ENCODE data around the gene PCDHGB3. TPM values are rescaled to one million over a fixed set of nuclear protein-coding genes. Genes with fewer than 3 reads are reported as not detected.
A peak's percentile ranks its signal among the peaks of the same experiment; 100 is the strongest.

Gene PCDHGB3
- total and polyA plus RNA-seq, 2 donors (not counting 1 experiment from before 2014, with no cell fraction given), result 0.52 to 3.8 TPM

DNA sequence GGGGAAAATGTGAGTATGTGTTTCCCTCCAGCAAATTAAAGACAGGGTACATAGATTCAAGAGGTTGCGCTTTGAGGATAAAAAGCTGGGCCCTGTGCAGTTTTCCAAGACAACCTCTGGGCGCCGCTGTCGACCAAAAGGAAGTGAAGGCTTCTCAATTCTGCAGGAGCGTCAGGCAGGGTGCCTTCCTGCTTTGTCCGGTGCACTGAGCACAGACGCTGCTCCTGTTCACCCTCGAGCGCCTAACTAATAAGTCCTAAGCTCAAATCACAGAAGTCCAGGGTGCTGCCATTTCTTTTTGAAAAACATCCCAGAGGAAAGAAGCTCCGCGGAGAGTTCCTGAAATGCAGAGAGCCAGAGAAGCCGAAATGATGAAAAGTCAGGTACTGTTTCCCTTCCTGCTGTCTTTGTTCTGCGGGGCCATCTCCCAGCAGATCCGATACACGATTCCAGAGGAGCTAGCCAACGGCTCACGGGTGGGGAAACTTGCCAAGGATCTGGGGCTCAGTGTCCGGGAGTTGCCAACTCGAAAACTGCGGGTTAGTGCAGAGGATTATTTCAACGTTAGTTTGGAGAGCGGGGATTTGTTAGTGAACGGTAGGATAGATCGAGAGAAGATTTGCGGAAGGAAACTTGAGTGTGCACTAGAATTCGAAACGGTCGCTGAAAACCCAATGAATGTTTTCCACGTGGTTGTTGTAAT is 20.0 kb upstream of the PCDHGB3 start, which contains the start of gene PCDHGB1:
Gene PCDHGB1 (plus strand): TSS at position 183 of the 703 bp plus-strand sequence. CDS start 162 bp downstream, at position 345.
- H4K20me1 ChIP-seq (ENCODE audit: control insufficient read depth, insufficient read depth, low read length, poor library complexity, severe bottlenecking), result no peaks in the 10 kb centered on the region
- peak within 1 kb of the TSS; percentile 55 for H3K4me3 Mint-ChIP-seq
- WGBS (ENCODE audit: insufficient coverage), result 32% methylated on average over 29 of the region's 29 CpGs
- intact Hi-C loops (cut with micrococcal nuclease), result no loop called here
- H3K4me2 ChIP-seq (replicated peaks; ENCODE audit: low read depth, low read length, poor library complexity, severe bottlenecking), result peak within 1 kb of the TSS; percentile 28
- H3K27me3 ChIP-seq (replicated peaks in 1 of 4; ENCODE audit: control extremely low read depth in 1 of 4, control insufficient read depth in 3 of 4, insufficient read depth in 4 of 4, low read length in 3 of 4), result peaks cover 0 to 52% (median 26%) of the 10 kb centered on the region in 4 experiments
- H3K9ac ChIP-seq (ENCODE audit: low read length), result no peak within 1 kb of the TSS
- peak within 1 kb of the TSS; percentile 22 for H2AFZ ChIP-seq (ENCODE audit: insufficient read depth, low read depth, low read length, poor library complexity, severe bottlenecking)
- H3K79me2 ChIP-seq (ENCODE audit: control insufficient read depth, insufficient read depth, low read length), result no peaks in the 10 kb centered on the region
- H3K27ac ChIP-seq (ENCODE audit: low read length in 2 of 2), result no peak within 1 kb of the TSS
- no peaks in the 10 kb centered on the region for H3K36me3 ChIP-seq (replicated peaks in 1 of 2; ENCODE audit: control extremely low read depth in 1 of 2, control insufficient read depth in 1 of 2, extremely low read depth in 1 of 2, insufficient read depth in 2 of 2, low read length in 1 of 2)
- H3K4me1 Mint-ChIP-seq, result peaks cover 3% of the 10 kb centered on the region
- peaks cover 13% of the 10 kb centered on the region for H3K9me3 Mint-ChIP-seq (ENCODE audit: insufficient read depth)
- H3K9me3 ChIP-seq (ENCODE audit: control extremely low read depth in 1 of 3, control insufficient read depth in 2 of 3, insufficient read depth in 1 of 3, low read length in 2 of 3), result peaks cover 2 to 49% (median 31%) of the 10 kb centered on the region in 3 donors
- no peak for ATAC-seq (ENCODE audit: low read depth)
- H3K4me1 ChIP-seq (ENCODE audit: control insufficient read depth in 2 of 2, insufficient read depth in 2 of 2, low read length in 2 of 2), result no peaks in the 10 kb centered on the region
- H3K27me3 Mint-ChIP-seq, result peaks cover 58% of the 10 kb centered on the region
- ChIA-PET CTCF (interaction anchor here (1.1 to 1.2 kb wide), 3 partner anchors 19 to 207 kb away, joined by 3 to 5 read pairs (median 3); partner anchors contain the start of gene PCDHGA1), POLR2A (no interaction called here)
- DNase-seq, result peak; percentile 29
- no peak within 1 kb of the TSS for H3K27ac Mint-ChIP-seq
- peak within 1 kb of the TSS in 2 of 5 experiments; percentile 21 to 44 for H3K4me3 ChIP-seq (ENCODE audit: control extremely low read depth in 1 of 5, extremely low read depth in 1 of 5, insufficient read depth in 1 of 5, low read depth in 2 of 5, low read length in 4 of 5)
- TF ChIP-seq EZH2 (IDR thresholded peaks at IDR 0.05; ENCODE audit: borderline replicate concordance, insufficient read depth, low read depth, low read length, poor library complexity, severe bottlenecking), result no peak
- TF ChIP-seq, protein P1, sequence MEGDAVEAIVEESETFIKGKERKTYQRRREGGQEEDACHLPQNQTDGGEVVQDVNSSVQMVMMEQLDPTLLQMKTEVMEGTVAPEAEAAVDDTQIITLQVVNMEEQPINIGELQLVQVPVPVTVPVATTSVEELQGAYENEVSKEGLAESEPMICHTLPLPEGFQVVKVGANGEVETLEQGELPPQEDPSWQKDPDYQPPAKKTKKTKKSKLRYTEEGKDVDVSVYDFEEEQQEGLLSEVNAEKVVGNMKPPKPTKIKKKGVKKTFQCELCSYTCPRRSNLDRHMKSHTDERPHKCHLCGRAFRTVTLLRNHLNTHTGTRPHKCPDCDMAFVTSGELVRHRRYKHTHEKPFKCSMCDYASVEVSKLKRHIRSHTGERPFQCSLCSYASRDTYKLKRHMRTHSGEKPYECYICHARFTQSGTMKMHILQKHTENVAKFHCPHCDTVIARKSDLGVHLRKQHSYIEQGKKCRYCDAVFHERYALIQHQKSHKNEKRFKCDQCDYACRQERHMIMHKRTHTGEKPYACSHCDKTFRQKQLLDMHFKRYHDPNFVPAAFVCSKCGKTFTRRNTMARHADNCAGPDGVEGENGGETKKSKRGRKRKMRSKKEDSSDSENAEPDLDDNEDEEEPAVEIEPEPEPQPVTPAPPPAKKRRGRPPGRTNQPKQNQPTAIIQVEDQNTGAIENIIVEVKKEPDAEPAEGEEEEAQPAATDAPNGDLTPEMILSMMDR (IDR thresholded peaks at IDR 0.05), result peak; percentile 31

DNA sequence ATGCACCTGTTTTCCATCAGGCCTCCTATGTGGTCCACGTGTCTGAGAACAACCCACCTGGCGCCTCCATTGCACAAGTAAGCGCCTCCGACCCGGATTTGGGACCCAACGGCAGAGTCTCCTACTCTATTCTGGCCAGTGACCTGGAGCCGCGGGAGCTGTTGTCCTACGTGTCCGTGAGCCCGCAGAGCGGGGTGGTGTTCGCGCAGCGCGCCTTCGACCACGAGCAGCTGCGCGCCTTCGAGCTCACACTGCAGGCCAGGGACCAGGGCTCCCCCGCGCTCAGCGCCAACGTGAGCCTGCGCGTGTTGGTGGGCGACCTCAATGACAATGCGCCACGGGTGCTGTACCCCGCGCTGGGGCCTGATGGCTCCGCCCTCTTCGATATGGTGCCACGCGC is 18.5 kb upstream of the PCDHGB3 start:
- DNase-seq, result no peak

More for the DNA sequence above, 18.5 kb upstream of the PCDHGB3 start:
- Histone ChIP-seq H3K79me2 (ENCODE audit: control insufficient read depth, insufficient read depth, low read length) (no peaks in the 10 kb centered on the region), H3K4me3 (ENCODE audit: control extremely low read depth in 1 of 5, extremely low read depth in 1 of 5, insufficient read depth in 1 of 5, low read depth in 2 of 5, low read length in 4 of 5) (no peak overlapping the region), H3K36me3 (replicated peaks in 1 of 2; ENCODE audit: control extremely low read depth in 1 of 2, control insufficient read depth in 1 of 2, extremely low read depth in 1 of 2, insufficient read depth in 2 of 2, low read length in 1 of 2) (no peaks in the 10 kb centered on the region), H3K4me1 (ENCODE audit: control insufficient read depth in 2 of 2, insufficient read depth in 2 of 2, low read length in 2 of 2) (no peaks in the 10 kb centered on the region), H3K9me3 (ENCODE audit: control extremely low read depth in 1 of 3, control insufficient read depth in 2 of 3, insufficient read depth in 1 of 3, low read length in 2 of 3) (peaks cover 2 to 48% (median 24%) of the 10 kb centered on the region in 3 donors), H3K27ac (ENCODE audit: low read length in 2 of 2) (no peak overlapping the region), H3K4me2 (replicated peaks; ENCODE audit: low read depth, low read length, poor library complexity, severe bottlenecking) (no peak overlapping the region), H2AFZ (ENCODE audit: insufficient read depth, low read depth, low read length, poor library complexity, severe bottlenecking) (no peak overlapping the region), H3K27me3 (replicated peaks in 1 of 4; ENCODE audit: control extremely low read depth in 1 of 4, control insufficient read depth in 3 of 4, insufficient read depth in 4 of 4, low read length in 3 of 4) (peaks cover 0 to 58% (median 29%) of the 10 kb centered on the region in 4 experiments), H4K20me1 (ENCODE audit: control insufficient read depth, insufficient read depth, low read length, poor library complexity, severe bottlenecking) (no peaks in the 10 kb centered on the region), H3K9ac (ENCODE audit: low read length) (no peak overlapping the region)
- peaks cover 60% of the 10 kb centered on the region for H3K27me3 Mint-ChIP-seq
- POLR2A ChIA-PET, result no interaction called here
- no peak overlapping the region for H3K4me3 Mint-ChIP-seq
- no peak overlapping the region for H3K27ac Mint-ChIP-seq
- no peak for ATAC-seq (ENCODE audit: low read depth)
- intact Hi-C loops (cut with micrococcal nuclease), result no loop called here
- 44% methylated on average over 24 of the region's 36 CpGs for WGBS (ENCODE audit: insufficient coverage)
- peaks cover 3% of the 10 kb centered on the region for H3K4me1 Mint-ChIP-seq
- no peak for TF ChIP-seq EZH2 (IDR thresholded peaks at IDR 0.05; ENCODE audit: borderline replicate concordance, insufficient read depth, low read depth, low read length, poor library complexity, severe bottlenecking)
- TF ChIP-seq, protein P1 (IDR thresholded peaks at IDR 0.05), result no peak
- CTCF ChIA-PET, result no interaction called here
- H3K9me3 Mint-ChIP-seq (ENCODE audit: insufficient read depth), result peaks cover 10% of the 10 kb centered on the region
